HG03575 (cell line): ENCODE results near the gene SPATA7.

Experiments
- ATAC-seq: cut with Tn5 transposase; IDR thresholded peaks from one replicate; pipeline ENCODE4 v1.9.1; 2021; ENCODE audit not compliant: unreplicated experiment, insufficient number of reproducible peaks, low FRiP score; ENCODE audit errors: extremely low read depth

SPATA7 gene

GRCh38 chr14:88392609-88393008 lies 7.2 kb downstream of the SPATA7 start:
- no peak for ATAC-seq

DNA sequence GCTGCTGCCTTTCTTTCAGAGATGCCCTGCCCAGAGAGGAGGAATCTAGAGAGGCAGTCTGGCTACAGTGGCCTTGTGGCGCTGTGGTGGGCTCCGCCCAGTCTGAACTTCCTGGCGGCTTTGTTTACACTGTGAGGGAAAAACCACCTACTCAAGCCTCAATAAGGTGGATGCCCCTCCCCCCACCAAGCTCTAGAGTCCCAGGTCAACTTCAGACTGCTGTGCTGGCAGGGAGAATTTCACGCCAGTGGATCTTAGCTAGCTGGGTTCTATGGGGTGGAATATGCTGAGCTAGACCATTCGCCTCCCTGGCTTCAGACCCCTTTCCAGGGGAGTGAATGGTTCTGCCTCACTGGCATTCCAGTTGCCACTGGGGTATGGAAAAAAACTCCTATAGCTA lies 25.6 kb downstream of the SPATA7 start:
- no peak for ATAC-seq

- no peak for ATAC-seq
Observed at GRCh38 chr14:88417594-88417993, 32.1 kb downstream of the SPATA7 start.

- ATAC-seq: no peak
Observed at GRCh38 chr14:88420187-88420586, 34.7 kb downstream of the SPATA7 start.

- no peak for ATAC-seq
Observed at GRCh38 chr14:88421286-88421685, 35.8 kb downstream of the SPATA7 start.

DNA sequence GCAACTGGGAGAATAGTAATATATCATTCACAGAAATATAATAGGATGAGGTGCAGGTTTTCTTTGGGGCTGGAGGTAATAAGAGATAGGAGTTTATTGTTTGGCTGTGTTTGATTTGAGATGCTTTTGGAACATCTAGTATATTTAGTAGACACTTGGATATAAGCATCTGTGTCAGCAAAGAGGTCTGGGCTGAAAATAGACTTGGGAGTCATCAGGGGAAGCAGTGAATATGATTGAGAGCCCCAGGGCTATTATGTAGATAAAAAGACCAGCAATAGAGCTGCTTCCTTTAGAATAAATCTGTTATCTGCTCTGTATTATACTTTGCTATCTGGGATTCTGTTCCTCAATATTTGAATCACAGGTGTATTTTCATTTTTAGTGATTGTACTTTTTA lies 36.6 kb downstream of the SPATA7 start:
- no peak for ATAC-seq

- ATAC-seq: no peak
Observed at GRCh38 chr14:88422919-88423650, 37.6 kb downstream of the SPATA7 start.

GRCh38 chr14:88424573-88424972 lies 39.1 kb downstream of the SPATA7 start:
- ATAC-seq: no peak

GRCh38 chr14:88426271-88426670 lies 40.8 kb downstream of the SPATA7 start:
- no peak for ATAC-seq

DNA sequence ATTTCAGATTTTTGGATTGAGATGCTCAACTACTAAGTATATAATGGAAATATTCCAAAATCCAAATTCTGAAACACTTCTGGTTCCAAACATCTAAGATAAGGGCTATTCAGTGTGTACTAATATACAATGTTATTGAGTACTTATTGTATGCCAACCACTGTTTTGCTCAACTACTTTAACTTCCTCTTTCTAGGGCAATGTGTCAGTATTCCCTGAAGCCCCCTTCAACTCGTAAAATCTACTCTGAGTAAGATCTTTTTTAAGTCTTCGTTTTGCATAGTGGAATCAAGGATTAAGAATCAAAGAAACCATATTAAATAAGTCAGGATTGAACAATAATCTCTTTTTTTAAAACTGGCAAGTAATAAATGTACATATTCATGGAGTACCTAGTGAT lies 45.5 kb downstream of the SPATA7 start:
- ATAC-seq: no peak

DNA sequence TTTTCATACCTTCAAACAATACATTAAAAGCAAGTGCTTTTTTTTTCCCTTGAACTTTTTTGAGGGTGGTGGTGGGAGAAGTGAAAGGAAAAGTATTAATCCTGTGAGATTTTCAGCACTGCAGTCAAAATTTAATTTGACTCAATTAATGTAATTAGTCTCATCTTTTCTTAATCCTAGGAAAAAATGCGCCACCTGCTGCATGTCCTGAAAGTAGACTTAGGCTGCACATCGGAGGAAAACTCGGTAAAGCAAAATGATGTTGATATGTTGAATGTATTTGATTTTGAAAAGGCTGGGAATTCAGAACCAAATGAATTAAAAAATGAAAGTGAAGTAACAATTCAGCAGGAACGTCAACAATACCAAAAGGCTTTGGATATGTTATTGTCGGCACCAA lies 52.2 kb downstream of the SPATA7 start:
- no peak for ATAC-seq

DNA sequence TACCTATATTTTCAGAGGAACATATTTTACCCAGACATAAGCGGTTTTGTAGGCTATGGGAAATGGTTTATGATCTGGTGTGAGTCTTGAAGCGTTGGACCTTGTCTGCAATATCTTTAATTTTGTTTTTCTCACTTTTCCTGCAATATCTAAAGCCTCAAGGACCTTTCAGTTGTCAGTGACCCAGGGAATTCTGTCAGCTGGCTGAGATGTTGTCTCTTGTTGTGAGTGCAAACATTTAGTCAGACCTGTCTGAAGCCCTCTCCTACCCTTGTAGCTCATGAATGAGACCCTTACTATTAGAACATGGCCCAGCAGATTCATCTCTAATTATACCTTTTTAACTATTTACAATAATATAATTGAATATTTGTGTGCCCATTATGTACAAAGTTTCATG lies 53.6 kb downstream of the SPATA7 start:
- no peak for ATAC-seq

DNA sequence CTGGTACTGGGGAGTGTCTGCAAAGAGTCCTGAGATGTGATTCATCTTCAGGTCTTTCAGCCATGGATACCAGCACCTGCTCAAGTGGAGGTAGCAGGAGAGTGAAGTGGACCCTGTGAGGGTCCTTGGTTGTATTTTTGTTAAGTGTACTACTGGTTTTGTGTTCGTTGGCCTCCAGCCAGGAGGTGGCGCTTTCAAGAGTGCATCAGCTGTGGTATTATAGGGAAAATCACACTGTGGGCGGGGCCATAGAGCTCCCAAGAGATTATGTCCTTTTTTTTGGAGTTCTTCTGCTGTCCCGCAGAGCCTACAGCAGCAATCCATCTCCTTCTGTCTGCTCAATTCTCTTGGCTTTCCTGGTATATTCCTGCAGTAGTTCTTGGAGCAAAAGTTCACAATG lies 66.8 kb downstream of the SPATA7 start:
- ATAC-seq: no peak

DNA sequence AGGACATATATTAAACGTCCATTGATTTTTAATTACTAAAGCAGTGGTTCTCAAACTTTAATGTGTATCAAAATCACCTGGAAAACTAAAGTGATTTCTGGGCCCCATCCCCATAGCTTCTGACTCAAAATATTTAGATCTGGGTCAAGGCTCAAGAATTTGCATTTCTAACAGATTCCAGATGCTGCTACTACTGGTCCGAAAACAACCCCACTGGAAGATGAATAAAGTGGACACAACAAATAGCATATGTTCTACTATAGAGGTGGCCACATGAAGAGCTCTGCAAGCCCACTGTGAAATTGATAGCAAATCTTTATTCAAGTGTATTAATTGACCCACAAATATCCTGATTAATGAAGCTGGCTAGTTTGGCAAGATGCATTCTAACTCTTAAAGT lies 69.4 kb downstream of the SPATA7 start:
- ATAC-seq: no peak

DNA sequence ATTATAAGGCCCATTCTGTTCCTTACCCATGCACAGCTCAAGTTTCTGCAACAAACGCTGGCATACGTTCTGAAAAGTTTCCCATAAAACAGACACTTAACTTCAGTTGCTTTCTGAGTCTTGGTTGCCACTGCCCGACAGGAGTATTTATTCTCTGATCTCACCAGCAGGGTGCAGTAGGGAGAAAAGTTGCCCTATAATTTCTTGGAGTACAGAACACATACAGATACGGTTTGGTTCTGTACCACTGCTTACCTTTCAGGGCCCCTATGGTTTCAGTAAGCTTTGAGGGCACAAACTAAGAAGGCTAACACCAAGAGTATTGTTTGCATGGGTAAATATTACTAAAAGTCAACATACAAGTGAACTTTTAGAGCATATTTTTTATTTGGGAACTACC lies 77.9 kb downstream of the SPATA7 start:
- ATAC-seq: no peak

- no peak for ATAC-seq
Observed at GRCh38 chr14:88468406-88468805, 82.9 kb downstream of the SPATA7 start.

GRCh38 chr14:88470542-88471440 lies 85.3 kb downstream of the SPATA7 start:
- ATAC-seq: no peak

GRCh38 chr14:88473791-88474190 lies 88.3 kb downstream of the SPATA7 start:
- no peak for ATAC-seq

DNA sequence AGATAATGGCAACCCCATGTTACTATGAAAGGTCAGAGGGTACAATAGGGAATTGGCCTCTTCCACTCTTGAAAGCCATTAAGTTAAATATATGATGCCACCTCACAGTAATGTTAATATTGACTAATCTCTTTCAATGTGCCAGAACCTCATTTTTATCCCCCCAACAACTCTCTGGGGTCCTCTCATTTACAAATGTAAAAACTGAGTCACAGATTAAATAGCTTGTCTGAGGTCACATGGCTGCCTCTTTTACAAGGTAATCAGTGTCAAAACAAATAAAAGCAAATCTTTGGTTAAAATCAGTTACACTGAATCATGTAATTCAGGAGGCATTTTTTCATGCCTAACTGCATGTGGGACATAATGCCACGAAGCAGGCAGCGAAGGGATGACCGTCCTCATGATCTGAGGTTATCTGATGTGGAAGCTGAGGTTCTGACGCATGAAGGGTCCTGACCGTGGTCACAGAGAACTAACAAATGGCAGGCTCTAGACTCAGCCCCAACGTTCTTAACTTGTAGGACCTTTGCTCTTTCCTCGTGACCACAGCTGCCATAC lies 90.8 kb downstream of the SPATA7 start:
- no peak for ATAC-seq

DNA sequence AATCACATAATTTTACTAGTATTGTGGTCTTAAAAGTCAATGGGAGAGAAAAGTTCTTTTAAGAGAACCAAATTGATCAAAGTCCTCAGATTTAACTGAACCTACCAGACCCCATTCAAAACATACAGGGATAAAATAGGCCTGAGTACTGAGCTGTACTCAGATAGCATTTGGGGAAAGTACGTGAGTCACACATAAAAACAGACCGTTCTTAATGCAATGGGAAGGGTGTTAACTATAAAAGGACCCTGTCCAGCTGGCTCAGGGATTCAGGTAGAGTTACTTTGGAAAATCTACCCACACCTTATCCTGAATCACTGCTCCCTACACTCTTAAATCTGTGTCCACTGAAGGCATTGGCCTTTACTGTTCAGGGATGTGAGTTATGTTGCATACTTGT lies 91.4 kb downstream of the SPATA7 start:
- no peak for ATAC-seq
